ENCODE measurements around the gene GAP43. TPM values are rescaled to one million over a fixed set of nuclear protein-coding genes. Genes with fewer than 3 reads are reported as not detected.

The GAP43 gene
- total and polyA plus RNA-seq, 2 of the 13 experiments (the other 11 are each of a cell fraction or from before 2014, with no cell fraction given) = not detected

DNA sequence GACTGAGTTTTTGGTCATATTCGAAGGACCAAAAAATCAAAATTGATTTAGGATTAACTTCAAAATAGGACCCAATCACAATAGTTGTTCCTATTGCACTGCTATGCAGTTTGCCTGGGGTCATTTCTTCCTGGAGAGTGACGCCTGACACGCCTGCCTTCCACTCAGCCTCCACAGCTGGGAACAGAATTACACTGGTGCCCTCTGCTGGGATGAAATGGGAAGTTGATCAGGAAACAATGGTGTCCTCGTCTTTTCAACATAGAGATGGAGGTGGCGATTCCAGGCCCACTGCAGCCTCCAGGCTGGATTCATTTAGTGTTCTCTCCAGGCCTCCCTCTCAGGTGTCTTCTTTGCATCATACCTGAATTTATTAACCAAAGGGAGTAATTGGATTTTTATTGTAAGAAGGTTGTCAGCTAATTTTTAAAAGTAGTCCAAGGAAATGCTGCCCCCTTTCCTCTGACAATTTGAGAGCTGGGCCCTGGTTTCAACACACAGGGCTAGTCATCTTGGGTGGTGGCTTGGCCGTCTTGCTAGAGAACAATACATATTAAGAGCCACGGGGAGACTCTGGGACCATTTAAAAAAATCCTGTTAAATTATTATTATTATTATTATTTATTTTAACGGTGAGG is 69.7 kb downstream of the GAP43 start (continued):
- TF ChIP-seq NONO (IDR thresholded peaks at IDR 0.05) = no peak
- TF ChIP-seq NONO (CRISPR knock-in tag; conservative IDR thresholded peaks at IDR 0.05) = peak; percentile 36; the same call in 1 of the 2 replicates
- TF ChIP-seq ZNF772 (CRISPR knock-in tag; IDR thresholded peaks at IDR 0.05) = no peak
- TF ChIP-seq, protein P1, sequence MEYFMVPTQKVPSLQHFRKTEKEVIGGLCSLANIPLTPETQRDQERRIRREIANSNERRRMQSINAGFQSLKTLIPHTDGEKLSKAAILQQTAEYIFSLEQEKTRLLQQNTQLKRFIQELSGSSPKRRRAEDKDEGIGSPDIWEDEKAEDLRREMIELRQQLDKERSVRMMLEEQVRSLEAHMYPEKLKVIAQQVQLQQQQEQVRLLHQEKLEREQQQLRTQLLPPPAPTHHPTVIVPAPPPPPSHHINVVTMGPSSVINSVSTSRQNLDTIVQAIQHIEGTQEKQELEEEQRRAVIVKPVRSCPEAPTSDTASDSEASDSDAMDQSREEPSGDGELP (IDR thresholded peaks at IDR 0.05; ENCODE audit: borderline replicate concordance, low read depth) = peak; percentile 41; the same call in 1 of the 2 replicates
- peak; percentile 28; the same call in 1 of the 2 replicates for TF ChIP-seq SAP130 (CRISPR knock-in tag; IDR thresholded peaks at IDR 0.05; ENCODE audit: low read depth)
- no peak for TF ChIP-seq ZNF670 (CRISPR knock-in tag; IDR thresholded peaks at IDR 0.05; ENCODE audit: borderline replicate concordance)
- 0 out of 2 replicates have a peak, but pooled peaks have one; percentile 18 for TF ChIP-seq SMAD3 (CRISPR knock-in tag; IDR thresholded peaks at IDR 0.05)
- peak; percentile 93 for TF ChIP-seq CTCF (CRISPR knock-in tag; IDR thresholded peaks at IDR 0.05)
- no peak for TF ChIP-seq KAT7 (CRISPR knock-in tag; IDR thresholded peaks at IDR 0.05; ENCODE audit: borderline replicate concordance)
- peak in 1 of 2 experiments; percentile 51; a peak in 1 of 4 replicates for TF ChIP-seq HMGXB4 (CRISPR knock-in tag; IDR thresholded peaks at IDR 0.05; ENCODE audit: borderline replicate concordance in 1 of 2, low read depth in 1 of 2)
- TF ChIP-seq RXRB (CRISPR knock-in tag; IDR thresholded peaks at IDR 0.05; ENCODE audit: borderline replicate concordance) = peak; percentile 26; the same call in 1 of the 2 replicates
- TF ChIP-seq ZGPAT (CRISPR knock-in tag; IDR thresholded peaks at IDR 0.05) = 0 out of 2 replicates have a peak, but pooled peaks have one; percentile 31
- TF ChIP-seq KDM2A (CRISPR knock-in tag; IDR thresholded peaks at IDR 0.05; ENCODE audit: borderline replicate concordance, low read depth) = peak; percentile 63; the same call in 1 of the 2 replicates
- TF ChIP-seq ARID3A (IDR thresholded peaks at IDR 0.05; ENCODE audit: low read depth, low read length) = 0 out of 2 replicates have a peak, but pooled peaks have one; percentile 31
- peak; percentile 52; the same call in 1 of the 2 replicates for TF ChIP-seq ELF3 (CRISPR knock-in tag; IDR thresholded peaks at IDR 0.05)
- TF ChIP-seq STAG1 (CRISPR knock-in tag; IDR thresholded peaks at IDR 0.05) = peak; percentile 90
- peak; percentile 64 for TF ChIP-seq ZMYM4 (CRISPR knock-in tag; IDR thresholded peaks at IDR 0.05)
- 0 out of 2 replicates have a peak, but pooled peaks have one; percentile 22 for TF ChIP-seq SALL1 (CRISPR knock-in tag; IDR thresholded peaks at IDR 0.05)
- no peak for TF ChIP-seq PBX2 (CRISPR knock-in tag; IDR thresholded peaks at IDR 0.05)
- 0 out of 2 replicates have a peak, but pooled peaks have one; percentile 37 for TF ChIP-seq KAT8 (CRISPR knock-in tag; IDR thresholded peaks at IDR 0.05)
- no peak for TF ChIP-seq ZFP36L2 (CRISPR knock-in tag; IDR thresholded peaks at IDR 0.05)
